Stomach (tissue), 4 donors: ENCODE data around the gene PLTP.

ENCODE experiments used
- CTCF ChIP-seq, 7 experiments: fragments of 450-650 bp in 4 of 7; fragments of 200-600 bp in 3 of 7; sonication (generic) in 3 of 7; IDR thresholded peaks; one replicate each; pipeline ENCODE4 v1.5.1; 2016 to 2019; ENCODE audit warnings: antibody characterized with exemption in 7 of 7, control low read depth in 2 of 7, mild to moderate bottlenecking in 1 of 7
- EP300 ChIP-seq: sonication (generic); formaldehyde crosslinking; IDR thresholded peaks from one replicate; pipeline ENCODE4 v1.6.1; 2017; ENCODE audit warnings: antibody characterized with exemption

DNA sequence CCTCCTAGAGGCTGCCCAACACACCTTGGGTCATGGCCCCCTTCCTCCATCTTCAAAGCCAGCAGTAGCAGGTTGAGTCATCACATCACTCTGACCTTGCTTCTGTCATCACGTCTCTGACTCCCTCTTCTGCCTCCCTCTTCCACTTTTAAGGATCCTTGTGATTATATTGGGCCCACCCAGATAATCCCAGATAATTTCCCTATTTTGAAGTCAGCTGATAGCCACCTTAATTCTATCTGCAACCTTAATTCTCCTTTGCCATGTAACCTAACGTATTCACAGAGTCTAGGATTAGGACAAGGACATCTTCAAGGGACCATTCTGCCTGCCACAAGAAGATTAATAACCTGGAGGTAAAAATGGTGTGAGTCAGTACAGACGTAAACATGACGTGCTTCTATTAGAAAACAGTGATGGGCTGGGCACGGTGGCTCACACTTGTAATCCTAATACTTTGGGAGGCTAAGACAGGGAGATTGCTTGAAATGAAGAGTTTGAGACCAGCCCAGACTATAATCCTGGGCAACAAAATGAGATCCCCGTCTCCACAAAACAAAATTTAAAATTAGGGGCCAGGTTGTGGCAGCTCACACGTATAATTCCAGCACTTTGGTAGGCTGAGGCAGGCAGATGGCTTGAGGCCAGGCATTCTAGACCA, 51.3 kb downstream of the PLTP start:
- TF ChIP-seq CTCF (IDR thresholded peaks at IDR 0.05), result no peak
- no peak for TF ChIP-seq EP300
